ENCODE results near the gene RMP24.

RMP24 gene

GRCh38 chr18:35939138-35939537 is 33.3 kb upstream of the RMP24 start:
- Histone ChIP-seq H3K4me3 (ENCODE audit: low read length) (no peak overlapping the region), H3K36me3 (ENCODE audit: control insufficient read depth, insufficient read depth, low read length) (no peaks in the 10 kb centered on the region), H3K9me3 (replicated peaks; ENCODE audit: control insufficient read depth, low read depth, low read length) (no peaks in the 10 kb centered on the region), H3K27me3 (ENCODE audit: control insufficient read depth, insufficient read depth, low read length) (no peaks in the 10 kb centered on the region), H3K27ac (ENCODE audit: low read length) (no peak overlapping the region), H3K4me1 (ENCODE audit: control insufficient read depth, insufficient read depth, low read length) (no peaks in the 10 kb centered on the region)
- WGBS (ENCODE audit: insufficient coverage): 69% methylated on average over 3 of the region's 5 CpGs
- DNase-seq: peak; percentile 4

- H3K4me1 ChIP-seq (ENCODE audit: control insufficient read depth, insufficient read depth, low read length): no peaks in the 10 kb centered on the region
- H3K9me3 ChIP-seq (replicated peaks; ENCODE audit: control insufficient read depth, low read depth, low read length): no peaks in the 10 kb centered on the region
- H3K27me3 ChIP-seq (ENCODE audit: control insufficient read depth, insufficient read depth, low read length): peaks cover 2% of the 10 kb centered on the region
- no CpG with 5 or more reads among the region's 6 CpGs for WGBS (ENCODE audit: insufficient coverage)
- DNase-seq: no peak
- H3K4me3 ChIP-seq (ENCODE audit: low read length): no peak overlapping the region
- H3K36me3 ChIP-seq (ENCODE audit: control insufficient read depth, insufficient read depth, low read length): no peaks in the 10 kb centered on the region
- H3K27ac ChIP-seq (ENCODE audit: low read length): no peak overlapping the region
Measured at GRCh38 chr18:35941299-35941698, 31.2 kb upstream of the RMP24 start.

GRCh38 chr18:35942133-35942532 is 30.3 kb upstream of the RMP24 start:
- DNase-seq: no peak
- Histone ChIP-seq H3K27me3 (ENCODE audit: control insufficient read depth, insufficient read depth, low read length) (peaks cover 2% of the 10 kb centered on the region), H3K36me3 (ENCODE audit: control insufficient read depth, insufficient read depth, low read length) (no peaks in the 10 kb centered on the region), H3K9me3 (replicated peaks; ENCODE audit: control insufficient read depth, low read depth, low read length) (no peaks in the 10 kb centered on the region), H3K4me3 (ENCODE audit: low read length) (no peak overlapping the region), H3K4me1 (ENCODE audit: control insufficient read depth, insufficient read depth, low read length) (no peaks in the 10 kb centered on the region), H3K27ac (ENCODE audit: low read length) (no peak overlapping the region)

GRCh38 chr18:35942661-35943060 is 29.8 kb upstream of the RMP24 start:
- 91% methylated on average over 5 of the region's 6 CpGs for WGBS (ENCODE audit: insufficient coverage)
- Histone ChIP-seq H3K27ac (ENCODE audit: low read length) (no peak overlapping the region), H3K4me1 (ENCODE audit: control insufficient read depth, insufficient read depth, low read length) (no peaks in the 10 kb centered on the region), H3K4me3 (ENCODE audit: low read length) (no peak overlapping the region), H3K27me3 (ENCODE audit: control insufficient read depth, insufficient read depth, low read length) (peaks cover 2% of the 10 kb centered on the region), H3K9me3 (replicated peaks; ENCODE audit: control insufficient read depth, low read depth, low read length) (no peaks in the 10 kb centered on the region), H3K36me3 (ENCODE audit: control insufficient read depth, insufficient read depth, low read length) (no peaks in the 10 kb centered on the region)
- DNase-seq: no peak

- no peaks in the 10 kb centered on the region for H3K9me3 ChIP-seq (replicated peaks; ENCODE audit: control insufficient read depth, low read depth, low read length)
- H3K27me3 ChIP-seq (ENCODE audit: control insufficient read depth, insufficient read depth, low read length): peaks cover 10% of the 10 kb centered on the region
- no peaks in the 10 kb centered on the region for H3K36me3 ChIP-seq (ENCODE audit: control insufficient read depth, insufficient read depth, low read length)
- H3K27ac ChIP-seq (ENCODE audit: low read length): no peak overlapping the region
- H3K4me1 ChIP-seq (ENCODE audit: control insufficient read depth, insufficient read depth, low read length): peaks cover 5% of the 10 kb centered on the region
- WGBS (ENCODE audit: insufficient coverage): 67% methylated on average over 2 of the region's 3 CpGs
- no peak overlapping the region for H3K4me3 ChIP-seq (ENCODE audit: low read length)
- DNase-seq: no peak
Measured at GRCh38 chr18:35948080-35948479, 24.4 kb upstream of the RMP24 start.

- 43% methylated on average over 2 of the region's 6 CpGs for WGBS (ENCODE audit: insufficient coverage)
- Histone ChIP-seq H3K4me3 (ENCODE audit: low read length) (no peak overlapping the region), H3K36me3 (ENCODE audit: control insufficient read depth, insufficient read depth, low read length) (no peaks in the 10 kb centered on the region), H3K9me3 (replicated peaks; ENCODE audit: control insufficient read depth, low read depth, low read length) (no peaks in the 10 kb centered on the region), H3K27ac (ENCODE audit: low read length) (no peak overlapping the region), H3K4me1 (ENCODE audit: control insufficient read depth, insufficient read depth, low read length) (peaks cover 5% of the 10 kb centered on the region), H3K27me3 (ENCODE audit: control insufficient read depth, insufficient read depth, low read length) (peaks cover 10% of the 10 kb centered on the region)
- no peak for DNase-seq
Measured at GRCh38 chr18:35949090-35949489, 23.4 kb upstream of the RMP24 start.

- H3K27ac ChIP-seq (ENCODE audit: low read length): no peak overlapping the region
- WGBS (ENCODE audit: insufficient coverage): 1% methylated on average over 48 of the region's 54 CpGs
- peak; percentile 82 for DNase-seq
Measured at GRCh38 chr18:35949903-35950627, 22.4 kb upstream of the RMP24 start.

GRCh38 chr18:35950628-35950982 is 21.9 kb upstream of the RMP24 start:
- Histone ChIP-seq H3K27ac (ENCODE audit: low read length) (no peak overlapping the region), H3K4me3 (ENCODE audit: low read length) (no peak overlapping the region), H3K27me3 (ENCODE audit: control insufficient read depth, insufficient read depth, low read length) (peaks cover 10% of the 10 kb centered on the region), H3K4me1 (ENCODE audit: control insufficient read depth, insufficient read depth, low read length) (peaks cover 5% of the 10 kb centered on the region), H3K9me3 (replicated peaks; ENCODE audit: control insufficient read depth, low read depth, low read length) (no peaks in the 10 kb centered on the region), H3K36me3 (ENCODE audit: control insufficient read depth, insufficient read depth, low read length) (no peaks in the 10 kb centered on the region)
- DNase-seq: no peak
- 10% methylated on average over 2 of the region's 6 CpGs for WGBS (ENCODE audit: insufficient coverage)

More at GRCh38 chr18:35949903-35950627, 22.4 kb upstream of the RMP24 start:
- Histone ChIP-seq H3K4me3 (ENCODE audit: low read length) (peak overlapping the region; percentile 54), H3K4me1 (ENCODE audit: control insufficient read depth, insufficient read depth, low read length) (peaks cover 5% of the 10 kb centered on the region), H3K27me3 (ENCODE audit: control insufficient read depth, insufficient read depth, low read length) (peaks cover 10% of the 10 kb centered on the region), H3K36me3 (ENCODE audit: control insufficient read depth, insufficient read depth, low read length) (no peaks in the 10 kb centered on the region), H3K9me3 (replicated peaks; ENCODE audit: control insufficient read depth, low read depth, low read length) (no peaks in the 10 kb centered on the region)

GRCh38 chr18:35953688-35954087 is 18.8 kb upstream of the RMP24 start:
- DNase-seq: no peak
- Histone ChIP-seq H3K36me3 (ENCODE audit: control insufficient read depth, insufficient read depth, low read length) (no peaks in the 10 kb centered on the region), H3K4me3 (ENCODE audit: low read length) (no peak overlapping the region), H3K27me3 (ENCODE audit: control insufficient read depth, insufficient read depth, low read length) (peaks cover 8% of the 10 kb centered on the region), H3K4me1 (ENCODE audit: control insufficient read depth, insufficient read depth, low read length) (peaks cover 5% of the 10 kb centered on the region), H3K9me3 (replicated peaks; ENCODE audit: control insufficient read depth, low read depth, low read length) (no peaks in the 10 kb centered on the region), H3K27ac (ENCODE audit: low read length) (no peak overlapping the region)
- no CpG with 5 or more reads among the region's 1 CpG for WGBS (ENCODE audit: insufficient coverage)

GRCh38 chr18:35956226-35956625 is 16.3 kb upstream of the RMP24 start:
- H3K27me3 ChIP-seq (ENCODE audit: control insufficient read depth, insufficient read depth, low read length): no peaks in the 10 kb centered on the region
- no peaks in the 10 kb centered on the region for H3K9me3 ChIP-seq (replicated peaks; ENCODE audit: control insufficient read depth, low read depth, low read length)
- no CpG with 5 or more reads among the region's 3 CpGs for WGBS (ENCODE audit: insufficient coverage)
- H3K27ac ChIP-seq (ENCODE audit: low read length): no peak overlapping the region
- H3K36me3 ChIP-seq (ENCODE audit: control insufficient read depth, insufficient read depth, low read length): no peaks in the 10 kb centered on the region
- no peak overlapping the region for H3K4me3 ChIP-seq (ENCODE audit: low read length)
- H3K4me1 ChIP-seq (ENCODE audit: control insufficient read depth, insufficient read depth, low read length): no peaks in the 10 kb centered on the region
- DNase-seq: no peak

- H3K36me3 ChIP-seq (ENCODE audit: control insufficient read depth, insufficient read depth, low read length): no peaks in the 10 kb centered on the region
- WGBS (ENCODE audit: insufficient coverage): 80% methylated on average over 1 of the region's 2 CpGs
Measured at GRCh38 chr18:35962320-35962719, 10.2 kb upstream of the RMP24 start.

More at GRCh38 chr18:35962320-35962719, 10.2 kb upstream of the RMP24 start:
- H3K4me3 ChIP-seq (ENCODE audit: low read length): no peak overlapping the region
- no peaks in the 10 kb centered on the region for H3K4me1 ChIP-seq (ENCODE audit: control insufficient read depth, insufficient read depth, low read length)
- H3K27ac ChIP-seq (ENCODE audit: low read length): no peak overlapping the region
- DNase-seq: no peak
- H3K27me3 ChIP-seq (ENCODE audit: control insufficient read depth, insufficient read depth, low read length): no peaks in the 10 kb centered on the region
- H3K9me3 ChIP-seq (replicated peaks; ENCODE audit: control insufficient read depth, low read depth, low read length): no peaks in the 10 kb centered on the region
